KMS-11 (cell line): ENCODE results near the gene RBFOX2.
"Not testable (repeated sequence)": the region's sequence is repeated elsewhere in the genome, so short reads cannot be mapped to it uniquely, and the experiment has no call there.

Experiments used
- H2AFZ ChIP-seq: fragments of 200-600 bp; sonication (generic); 2 replicates; pipeline ENCODE4 v1.6.1; 2016; ENCODE audit warnings: antibody characterized with exemption, mixed run types, low read depth
- H3K27ac ChIP-seq: fragments of 200-600 bp; sonication (generic); 2 replicates; pipeline ENCODE4 v1.6.1; 2016; ENCODE audit warnings: mild to moderate bottlenecking, mixed run types
- H3K27me3 ChIP-seq: fragments of 200-600 bp; sonication (generic); 2 replicates; pipeline ENCODE4 v1.6.1; 2017; ENCODE audit warnings: mild to moderate bottlenecking, low read depth, mixed run types, moderate library complexity; ENCODE audit not compliant: insufficient read depth
- H3K36me3 ChIP-seq: fragments of 200-600 bp; sonication (generic); 2 replicates; pipeline ENCODE4 v1.6.1; 2017; ENCODE audit warnings: mild to moderate bottlenecking, mixed run types; ENCODE audit not compliant: insufficient read depth
- H3K4me1 ChIP-seq: fragments of 200-600 bp; sonication (generic); 2 replicates; pipeline ENCODE4 v1.6.1; 2016; ENCODE audit warnings: mild to moderate bottlenecking, low read depth, mixed run types; ENCODE audit not compliant: poor library complexity, severe bottlenecking
- H3K4me2 ChIP-seq: fragments of 200-600 bp; sonication (generic); 2 replicates; pipeline ENCODE4 v1.7.0; 2016; ENCODE audit warnings: mild to moderate bottlenecking, mixed run types
- H3K4me3 ChIP-seq: fragments of 200-600 bp; sonication (generic); IDR thresholded peaks from 2 replicates; pipeline ENCODE4 v1.6.1; 2017; ENCODE audit warnings: low read depth, low read length, mixed read lengths; ENCODE audit not compliant: insufficient read depth
- H3K79me2 ChIP-seq: fragments of 200-600 bp; sonication (generic); 2 replicates; pipeline ENCODE4 v1.6.1; 2016; ENCODE audit warnings: low read depth, mixed run types; ENCODE audit not compliant: insufficient read depth
- H3K9ac ChIP-seq: fragments of 200-600 bp; sonication (generic); 2 replicates; pipeline ENCODE4 v1.6.1; 2016; ENCODE audit warnings: mild to moderate bottlenecking, mixed run types
- H4K20me1 ChIP-seq: fragments of 200-600 bp; sonication (generic); 2 replicates; pipeline ENCODE4 v1.6.1; 2016; ENCODE audit warnings: mild to moderate bottlenecking, mixed run types; ENCODE audit not compliant: insufficient read depth
- TF ChIP-seq, protein P1 (sequence below): fragments of 200-600 bp; sonication (generic); conservative IDR thresholded peaks from 2 replicates; pipeline ENCODE4 v1.6.1; 2017; ENCODE audit warnings: low read depth, mild to moderate bottlenecking, antibody characterized with exemption, low read length, moderate library complexity, mixed read lengths

RBFOX2 gene

DNA sequence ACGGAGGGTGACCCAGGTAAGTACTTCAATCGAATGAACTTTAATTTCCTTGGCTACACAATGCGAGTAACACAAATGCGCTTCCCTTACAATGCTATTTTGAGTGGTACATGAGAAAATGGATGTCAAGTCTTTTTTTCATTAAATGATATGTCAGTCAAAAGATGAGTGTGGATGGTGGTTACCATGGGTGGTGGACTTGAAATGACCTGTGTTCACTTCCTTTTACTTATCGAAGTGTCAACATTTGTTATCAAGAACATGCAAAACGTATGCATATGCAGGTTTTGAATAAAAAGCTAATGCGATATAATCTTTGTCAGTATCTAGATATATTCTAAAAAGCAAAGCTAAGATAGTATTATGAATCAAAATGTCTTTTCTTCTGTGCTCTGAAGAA, 319.7 kb downstream of the RBFOX2 start:
- Histone ChIP-seq H3K27me3 (no peaks in the 10 kb centered on the region), H3K9ac (no peak overlapping the region), H3K79me2 (no peaks in the 10 kb centered on the region), H3K4me1 (no peaks in the 10 kb centered on the region), H3K36me3 (no peaks in the 10 kb centered on the region), H2AFZ (no peak overlapping the region), H4K20me1 (no peaks in the 10 kb centered on the region), H3K27ac (no peak overlapping the region), H3K4me3 (no peak overlapping the region), H3K4me2 (no peak overlapping the region)
- TF ChIP-seq, protein P1, sequence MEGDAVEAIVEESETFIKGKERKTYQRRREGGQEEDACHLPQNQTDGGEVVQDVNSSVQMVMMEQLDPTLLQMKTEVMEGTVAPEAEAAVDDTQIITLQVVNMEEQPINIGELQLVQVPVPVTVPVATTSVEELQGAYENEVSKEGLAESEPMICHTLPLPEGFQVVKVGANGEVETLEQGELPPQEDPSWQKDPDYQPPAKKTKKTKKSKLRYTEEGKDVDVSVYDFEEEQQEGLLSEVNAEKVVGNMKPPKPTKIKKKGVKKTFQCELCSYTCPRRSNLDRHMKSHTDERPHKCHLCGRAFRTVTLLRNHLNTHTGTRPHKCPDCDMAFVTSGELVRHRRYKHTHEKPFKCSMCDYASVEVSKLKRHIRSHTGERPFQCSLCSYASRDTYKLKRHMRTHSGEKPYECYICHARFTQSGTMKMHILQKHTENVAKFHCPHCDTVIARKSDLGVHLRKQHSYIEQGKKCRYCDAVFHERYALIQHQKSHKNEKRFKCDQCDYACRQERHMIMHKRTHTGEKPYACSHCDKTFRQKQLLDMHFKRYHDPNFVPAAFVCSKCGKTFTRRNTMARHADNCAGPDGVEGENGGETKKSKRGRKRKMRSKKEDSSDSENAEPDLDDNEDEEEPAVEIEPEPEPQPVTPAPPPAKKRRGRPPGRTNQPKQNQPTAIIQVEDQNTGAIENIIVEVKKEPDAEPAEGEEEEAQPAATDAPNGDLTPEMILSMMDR, result no peak

DNA sequence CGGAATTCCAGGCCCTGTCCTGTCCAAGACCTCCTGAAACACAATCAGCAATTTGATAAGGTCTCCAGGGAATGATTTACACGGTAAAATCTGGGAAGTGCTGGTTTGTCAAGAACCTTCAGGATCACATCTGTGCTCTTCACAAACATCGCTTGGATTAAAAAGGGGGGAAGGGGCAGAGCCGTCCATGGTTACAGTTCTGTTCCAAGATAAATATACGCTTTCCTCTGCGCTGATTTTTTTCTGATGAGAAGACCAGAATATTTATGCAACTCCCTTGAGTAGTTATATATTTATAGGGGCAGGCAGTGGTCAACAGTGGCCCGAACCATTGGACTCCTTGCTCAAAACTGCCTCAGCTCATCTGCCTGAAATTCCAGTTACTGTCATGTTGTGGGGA, 320.2 kb downstream of the RBFOX2 start:
- Histone ChIP-seq H3K79me2 (no peaks in the 10 kb centered on the region), H3K4me1 (no peaks in the 10 kb centered on the region), H3K27ac (no peak overlapping the region), H2AFZ (no peak overlapping the region), H3K27me3 (no peaks in the 10 kb centered on the region), H3K9ac (no peak overlapping the region), H3K36me3 (no peaks in the 10 kb centered on the region), H3K4me3 (no peak overlapping the region), H3K4me2 (no peak overlapping the region), H4K20me1 (no peaks in the 10 kb centered on the region)
- TF ChIP-seq, protein P1, result no peak

DNA sequence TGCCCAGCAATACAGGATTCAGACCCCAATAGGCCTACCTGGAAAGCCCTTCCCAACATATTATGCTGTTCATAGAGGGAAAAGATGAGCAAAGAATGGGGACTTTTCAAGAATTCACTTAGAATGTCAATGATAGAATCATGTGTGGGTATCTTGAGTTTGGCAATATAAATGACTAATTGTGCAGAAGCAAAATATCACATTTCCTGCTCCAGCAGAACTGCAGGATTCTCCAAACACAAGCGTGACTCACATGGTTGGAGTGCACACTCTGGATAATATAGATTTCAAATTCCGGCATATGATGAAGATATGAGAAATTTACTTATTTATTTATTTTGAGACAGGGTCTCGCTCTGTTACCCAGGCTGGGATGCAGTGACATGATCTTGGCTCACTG, 323.5 kb downstream of the RBFOX2 start:
- H4K20me1 ChIP-seq, result no peaks in the 10 kb centered on the region
- H3K27ac ChIP-seq, result no peak overlapping the region
- no peaks in the 10 kb centered on the region for H3K4me1 ChIP-seq
- no peak overlapping the region for H2AFZ ChIP-seq
- no peaks in the 10 kb centered on the region for H3K79me2 ChIP-seq
- TF ChIP-seq, protein P1, result no peak
- H3K4me3 ChIP-seq, result no peak overlapping the region
- H3K4me2 ChIP-seq, result no peak overlapping the region
- H3K36me3 ChIP-seq, result no peaks in the 10 kb centered on the region
- H3K9ac ChIP-seq, result no peak overlapping the region
- H3K27me3 ChIP-seq, result no peaks in the 10 kb centered on the region

DNA sequence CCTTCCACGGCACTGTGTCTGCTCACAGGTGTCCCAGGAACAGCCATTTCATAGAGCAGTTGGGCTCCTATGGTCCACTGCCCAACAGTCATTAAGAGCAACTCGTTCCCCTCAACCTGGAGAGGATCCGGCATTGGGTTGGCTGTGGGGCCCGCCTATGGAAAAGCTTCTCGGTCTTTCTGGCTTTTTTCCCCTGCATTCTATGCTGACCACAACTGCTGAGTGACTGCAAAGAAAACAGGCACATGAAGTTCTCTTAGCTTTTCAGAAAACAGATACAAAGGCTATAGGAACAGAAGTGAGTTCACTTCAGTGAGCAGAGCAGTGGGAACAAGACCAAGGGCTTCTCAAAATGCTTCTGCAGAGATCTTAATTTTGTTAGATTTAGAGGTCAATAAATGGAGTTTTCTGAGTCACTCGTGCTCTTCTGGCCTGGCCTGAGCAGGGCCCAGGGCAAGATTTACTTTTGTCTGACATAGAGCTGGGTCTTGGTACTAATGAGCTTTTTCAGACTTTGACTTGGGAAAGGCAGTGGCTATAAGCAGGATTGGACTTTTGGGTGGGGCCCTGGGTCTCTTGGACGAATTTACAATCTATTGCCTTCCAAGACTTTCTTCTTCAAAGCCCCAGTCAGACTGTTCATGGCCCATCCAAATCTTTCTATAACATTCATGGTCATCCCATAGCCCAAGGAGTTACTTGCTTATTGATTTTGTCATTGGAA, 324.6 kb downstream of the RBFOX2 start:
- no peaks in the 10 kb centered on the region for H3K79me2 ChIP-seq
- no peak overlapping the region for H3K4me2 ChIP-seq
- H3K4me1 ChIP-seq, result no peaks in the 10 kb centered on the region
- no peaks in the 10 kb centered on the region for H3K36me3 ChIP-seq
- H3K27me3 ChIP-seq, result no peaks in the 10 kb centered on the region
- no peak overlapping the region for H3K4me3 ChIP-seq
- H3K9ac ChIP-seq, result no peak overlapping the region
- TF ChIP-seq, protein P1, result no peak
- H2AFZ ChIP-seq, result no peak overlapping the region
- no peaks in the 10 kb centered on the region for H4K20me1 ChIP-seq
- H3K27ac ChIP-seq, result no peak overlapping the region

DNA sequence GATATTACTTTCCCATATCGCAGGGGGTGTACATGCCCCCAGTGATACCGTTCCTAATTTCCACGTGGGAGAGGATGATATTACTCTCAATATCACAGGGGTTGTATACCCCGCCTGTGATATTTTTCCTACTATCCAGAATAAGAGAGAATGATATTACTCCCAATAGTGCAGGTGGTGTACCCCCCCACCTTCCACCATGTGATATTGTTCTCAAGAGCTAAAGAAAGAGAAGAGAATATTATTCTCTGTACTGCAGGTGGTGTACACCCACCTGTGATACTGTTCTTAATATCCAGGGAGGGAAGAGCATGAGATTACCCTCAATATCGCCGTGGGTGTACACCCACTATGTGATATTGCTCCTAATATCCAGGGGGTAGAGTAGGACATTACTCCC, 328.8 kb downstream of the RBFOX2 start:
- H2AFZ ChIP-seq, H4K20me1 ChIP-seq, H3K27me3 ChIP-seq, H3K27ac ChIP-seq, H3K4me3 ChIP-seq, H3K36me3 ChIP-seq, H3K79me2 ChIP-seq, H3K4me1 ChIP-seq, H3K4me2 ChIP-seq, H3K9ac ChIP-seq: not testable (repeated sequence)
